ENCODE measurements around the gene EPB41L3.

Gene EPB41L3

GRCh38 chr18:5434425-5434824 is 109.4 kb downstream of the EPB41L3 start:
- no peaks in the 10 kb centered on the region for H3K36me3 Mint-ChIP-seq (ENCODE audit: low read depth)
- no peak overlapping the region for H3K27ac Mint-ChIP-seq
- H3K9me3 Mint-ChIP-seq = no peaks in the 10 kb centered on the region
- peaks cover 2% of the 10 kb centered on the region for H3K27me3 Mint-ChIP-seq
- ATAC-seq = no peak
- H3K4me1 Mint-ChIP-seq = no peaks in the 10 kb centered on the region
- no peak for DNase-seq
- no peak overlapping the region for H3K4me3 Mint-ChIP-seq

GRCh38 chr18:5431836-5432575 is 111.8 kb downstream of the EPB41L3 start:
- ATAC-seq (no peak), DNase-seq (no peak)
- no peaks in the 10 kb centered on the region for H3K36me3 Mint-ChIP-seq (ENCODE audit: low read depth)
- no peak overlapping the region for H3K27ac Mint-ChIP-seq
- H3K4me3 Mint-ChIP-seq = no peak overlapping the region
- no peaks in the 10 kb centered on the region for H3K9me3 Mint-ChIP-seq
- no peaks in the 10 kb centered on the region for H3K4me1 Mint-ChIP-seq
- H3K27me3 Mint-ChIP-seq = peaks cover 2% of the 10 kb centered on the region

GRCh38 chr18:5430131-5430530 is 113.7 kb downstream of the EPB41L3 start:
- H3K27me3 Mint-ChIP-seq = peaks cover 2% of the 10 kb centered on the region
- DNase-seq = no peak

GRCh38 chr18:5429681-5430080 is 114.1 kb downstream of the EPB41L3 start:
- no peak overlapping the region for H3K27ac Mint-ChIP-seq
- no peak for DNase-seq
- H3K9me3 Mint-ChIP-seq = no peaks in the 10 kb centered on the region
- H3K4me1 Mint-ChIP-seq = no peaks in the 10 kb centered on the region
- peaks cover 2% of the 10 kb centered on the region for H3K27me3 Mint-ChIP-seq
- no peak for ATAC-seq
- no peak overlapping the region for H3K4me3 Mint-ChIP-seq
- no peaks in the 10 kb centered on the region for H3K36me3 Mint-ChIP-seq (ENCODE audit: low read depth)

More at GRCh38 chr18:5430131-5430530, 113.7 kb downstream of the EPB41L3 start:
- Mint-ChIP-seq H3K9me3 (no peaks in the 10 kb centered on the region), H3K27ac (no peak overlapping the region), H3K4me1 (no peaks in the 10 kb centered on the region), H3K36me3 (ENCODE audit: low read depth) (no peaks in the 10 kb centered on the region), H3K4me3 (no peak overlapping the region)
- no peak for ATAC-seq

GRCh38 chr18:5425721-5426120 is 118.1 kb downstream of the EPB41L3 start:
- no peak overlapping the region for H3K4me3 Mint-ChIP-seq
- no peaks in the 10 kb centered on the region for H3K4me1 Mint-ChIP-seq
- no peak for ATAC-seq
- no peak for DNase-seq
- peaks cover 2% of the 10 kb centered on the region for H3K27me3 Mint-ChIP-seq
- H3K9me3 Mint-ChIP-seq = no peaks in the 10 kb centered on the region
- no peaks in the 10 kb centered on the region for H3K36me3 Mint-ChIP-seq (ENCODE audit: low read depth)
- no peak overlapping the region for H3K27ac Mint-ChIP-seq

- Mint-ChIP-seq H3K36me3 (ENCODE audit: low read depth) (no peaks in the 10 kb centered on the region), H3K4me3 (no peak overlapping the region), H3K9me3 (no peaks in the 10 kb centered on the region), H3K27ac (no peak overlapping the region), H3K27me3 (peaks cover 1% of the 10 kb centered on the region), H3K4me1 (no peaks in the 10 kb centered on the region)
- no peak for DNase-seq
- no peak for ATAC-seq
Measured at GRCh38 chr18:5424903-5425664, 118.7 kb downstream of the EPB41L3 start.

- H3K4me1 Mint-ChIP-seq = no peaks in the 10 kb centered on the region
- ATAC-seq (no peak), DNase-seq (no peak)
- peaks cover 3% of the 10 kb centered on the region for H3K27me3 Mint-ChIP-seq
- H3K9me3 Mint-ChIP-seq = no peaks in the 10 kb centered on the region
- H3K4me3 Mint-ChIP-seq = no peak overlapping the region
- H3K36me3 Mint-ChIP-seq (ENCODE audit: low read depth) = no peaks in the 10 kb centered on the region
- no peak overlapping the region for H3K27ac Mint-ChIP-seq
Measured at GRCh38 chr18:5422626-5423025, 121.2 kb downstream of the EPB41L3 start.

- H3K27me3 Mint-ChIP-seq = peaks cover 3% of the 10 kb centered on the region
- DNase-seq (no peak), ATAC-seq (no peak)
- H3K9me3 Mint-ChIP-seq = no peaks in the 10 kb centered on the region
- H3K27ac Mint-ChIP-seq = no peak overlapping the region
- H3K36me3 Mint-ChIP-seq (ENCODE audit: low read depth) = no peaks in the 10 kb centered on the region
- no peaks in the 10 kb centered on the region for H3K4me1 Mint-ChIP-seq
- no peak overlapping the region for H3K4me3 Mint-ChIP-seq
Measured at GRCh38 chr18:5421981-5422380, 121.8 kb downstream of the EPB41L3 start.

GRCh38 chr18:5420906-5421305 is 122.9 kb downstream of the EPB41L3 start:
- Mint-ChIP-seq H3K27me3 (peaks cover 3% of the 10 kb centered on the region), H3K27ac (no peak overlapping the region), H3K4me3 (no peak overlapping the region), H3K9me3 (no peaks in the 10 kb centered on the region), H3K4me1 (no peaks in the 10 kb centered on the region), H3K36me3 (ENCODE audit: low read depth) (no peaks in the 10 kb centered on the region)
- ATAC-seq = no peak
- no peak for DNase-seq

- H3K27ac Mint-ChIP-seq = no peak overlapping the region
Measured at GRCh38 chr18:5419601-5420000, 124.2 kb downstream of the EPB41L3 start.

GRCh38 chr18:5419030-5419429 is 124.8 kb downstream of the EPB41L3 start:
- Mint-ChIP-seq H3K4me1 (no peaks in the 10 kb centered on the region), H3K27ac (no peak overlapping the region), H3K4me3 (no peak overlapping the region), H3K36me3 (ENCODE audit: low read depth) (no peaks in the 10 kb centered on the region), H3K27me3 (peaks cover 3% of the 10 kb centered on the region), H3K9me3 (no peaks in the 10 kb centered on the region)
- no peak for ATAC-seq
- DNase-seq = no peak

More at GRCh38 chr18:5419601-5420000, 124.2 kb downstream of the EPB41L3 start:
- ATAC-seq = no peak
- Mint-ChIP-seq H3K27me3 (peaks cover 3% of the 10 kb centered on the region), H3K4me3 (no peak overlapping the region), H3K36me3 (ENCODE audit: low read depth) (no peaks in the 10 kb centered on the region), H3K4me1 (no peaks in the 10 kb centered on the region), H3K9me3 (no peaks in the 10 kb centered on the region)
- no peak for DNase-seq

- no peak overlapping the region for H3K27ac Mint-ChIP-seq
- H3K4me3 Mint-ChIP-seq = no peak overlapping the region
- H3K27me3 Mint-ChIP-seq = peaks cover 3% of the 10 kb centered on the region
- no peaks in the 10 kb centered on the region for H3K4me1 Mint-ChIP-seq
- DNase-seq = no peak
- no peaks in the 10 kb centered on the region for H3K36me3 Mint-ChIP-seq (ENCODE audit: low read depth)
- no peaks in the 10 kb centered on the region for H3K9me3 Mint-ChIP-seq
- ATAC-seq = no peak
Measured at GRCh38 chr18:5417342-5417741, 126.5 kb downstream of the EPB41L3 start.

GRCh38 chr18:5416112-5416511 is 127.7 kb downstream of the EPB41L3 start:
- Mint-ChIP-seq H3K27ac (no peak overlapping the region), H3K4me3 (no peak overlapping the region), H3K27me3 (peaks cover 3% of the 10 kb centered on the region), H3K9me3 (no peaks in the 10 kb centered on the region), H3K4me1 (no peaks in the 10 kb centered on the region), H3K36me3 (ENCODE audit: low read depth) (no peaks in the 10 kb centered on the region)
- no peak for DNase-seq
- no peak for ATAC-seq

- ATAC-seq (no peak), DNase-seq (no peak)
- peaks cover 3% of the 10 kb centered on the region for H3K27me3 Mint-ChIP-seq
Measured at GRCh38 chr18:5415665-5416064, 128.1 kb downstream of the EPB41L3 start.

GRCh38 chr18:5415031-5415430 is 128.8 kb downstream of the EPB41L3 start:
- H3K36me3 Mint-ChIP-seq (ENCODE audit: low read depth) = no peaks in the 10 kb centered on the region
- H3K4me1 Mint-ChIP-seq = no peaks in the 10 kb centered on the region
- no peaks in the 10 kb centered on the region for H3K9me3 Mint-ChIP-seq
- no peak overlapping the region for H3K27ac Mint-ChIP-seq
- peaks cover 3% of the 10 kb centered on the region for H3K27me3 Mint-ChIP-seq
- no peak overlapping the region for H3K4me3 Mint-ChIP-seq
- ATAC-seq (no peak), DNase-seq (no peak)

More at GRCh38 chr18:5415665-5416064, 128.1 kb downstream of the EPB41L3 start:
- no peaks in the 10 kb centered on the region for H3K9me3 Mint-ChIP-seq
- no peaks in the 10 kb centered on the region for H3K4me1 Mint-ChIP-seq
- no peaks in the 10 kb centered on the region for H3K36me3 Mint-ChIP-seq (ENCODE audit: low read depth)
- no peak overlapping the region for H3K27ac Mint-ChIP-seq
- H3K4me3 Mint-ChIP-seq = no peak overlapping the region
